Endothelial cell of umbilical vein (primary cell): ENCODE data around the gene TRMT2A. TPM values are rescaled to one million over a fixed set of nuclear protein-coding genes. Genes with fewer than 3 reads are reported as not detected.

Experiments used
- BruUV-seq: library from RNA; stranded (reverse); fragments of 400-500 nt; replicated peaks from 2 replicates; lab custom pipeline; 2021; lab: Mats Ljungman, UMichigan
- CTCF ChIA-PET: fragments of 300-600, 350-600 bp; sonication (Branson Sonifier 250); formaldehyde crosslinking; loops from one replicate; lab custom pipeline; 2021; ENCODE audit warnings: antibody characterized with exemption, inconsistent platforms; lab: Charles Lee
- POLR2A ChIA-PET: fragments of 300-600, 350-600 bp; sonication (Branson Sonifier 250); formaldehyde crosslinking; loops from one replicate; lab custom pipeline; 2021; ENCODE audit warnings: antibody characterized with exemption, inconsistent platforms; lab: Charles Lee
- DNase-seq: peaks from one replicate; pipeline ENCODE4 v3.0.0-alpha.2; 2011; ENCODE audit warnings: low read depth, low spot score
- FAIRE-seq: peaks from 2 replicates; lab custom pipeline; 2011; peaks lifted over from hg19 to GRCh38; lab: Jason Lieb, UNC
- H2AFZ ChIP-seq: 2 replicates; pipeline ENCODE4 v1.6.0; 2012; ENCODE audit warnings: low read depth, low read length, control low read depth, inconsistent platforms
- H3K27ac ChIP-seq: 2 replicates; pipeline ENCODE4 v1.5.1; 2011; ENCODE audit warnings: low read depth, mild to moderate bottlenecking, control low read depth, low read length, moderate library complexity; ENCODE audit not compliant: insufficient read depth
- H3K27me3 ChIP-seq, 2 experiments: 2 replicates each; pipeline versions ENCODE4 v1.6.0 to v1.6.1; 2011; ENCODE audit warnings: low read length in 2 of 2, mixed read lengths in 1 of 2; ENCODE audit not compliant: control insufficient read depth in 2 of 2, insufficient read depth in 2 of 2
- H3K36me3 ChIP-seq, 2 experiments: 2 replicates in 1 of 2; 3 replicates in 1 of 2; pipeline ENCODE4 v1.5.1; 2011; ENCODE audit warnings: low read length in 2 of 2, mild to moderate bottlenecking in 1 of 2, moderate library complexity in 1 of 2; ENCODE audit not compliant: control insufficient read depth in 2 of 2, insufficient read depth in 2 of 2; ENCODE audit errors: extremely low read depth in 1 of 2
- H3K4me1 ChIP-seq: 3 replicates; pipeline ENCODE4 v1.5.1; 2011; ENCODE audit warnings: mild to moderate bottlenecking, low read length; ENCODE audit not compliant: control insufficient read depth, insufficient read depth; ENCODE audit errors: extremely low read depth
- H3K4me2 ChIP-seq: 2 replicates; pipeline ENCODE4 v1.6.1; 2011; ENCODE audit warnings: low read length, control low read depth, mixed read lengths; ENCODE audit not compliant: insufficient read depth
- H3K4me3 ChIP-seq, 3 experiments: fragments of 200-600 bp in 1 of 3; sonication (generic), shearing (Covaris generic) in 1 of 3; replicated peaks in 1 of 3; 2 replicates each; pipeline ENCODE4 v1.5.1; 2011 to 2016; ENCODE audit warnings: control low read depth in 3 of 3, low read length in 3 of 3, mild to moderate bottlenecking in 2 of 3, inconsistent platforms in 1 of 3, low read depth in 1 of 3, moderate library complexity in 1 of 3; ENCODE audit not compliant: insufficient read depth in 1 of 3
- H3K79me2 ChIP-seq: 2 replicates; pipeline ENCODE4 v1.6.0; 2012; ENCODE audit warnings: low read length, inconsistent platforms; ENCODE audit not compliant: control insufficient read depth, insufficient read depth
- H3K9ac ChIP-seq: replicated peaks from 2 replicates; pipeline ENCODE3; 2011; ENCODE audit warnings: low read length, control low read depth; ENCODE audit not compliant: insufficient read depth; ENCODE audit errors: extremely low read depth
- H3K9me1 ChIP-seq: replicated peaks from 3 replicates; pipeline ENCODE4 v1.6.0; 2011; ENCODE audit warnings: mild to moderate bottlenecking, low read length; ENCODE audit not compliant: control insufficient read depth, insufficient read depth; ENCODE audit errors: extremely low read depth
- H3K9me3 ChIP-seq: replicated peaks from 2 replicates; pipeline ENCODE4 v1.5.1; 2012; ENCODE audit warnings: low read length, inconsistent platforms; ENCODE audit not compliant: control insufficient read depth, insufficient read depth
- H4K20me1 ChIP-seq: replicated peaks from 2 replicates; pipeline ENCODE3; 2011; ENCODE audit warnings: mild to moderate bottlenecking, low read length; ENCODE audit not compliant: control insufficient read depth, insufficient read depth; ENCODE audit errors: extremely low read depth
- CTCF ChIP-seq, 2 donors: IDR thresholded peaks; 1 replicate in 1 of 2; 2 replicates in 1 of 2; pipeline ENCODE4 v1.5.1; 2011; ENCODE audit warnings: low read length in 2 of 2, mild to moderate bottlenecking in 2 of 2, moderate library complexity in 2 of 2, control low read depth in 1 of 2, inconsistent platforms in 1 of 2, low read depth in 1 of 2; ENCODE audit not compliant: insufficient read depth in 1 of 2; ENCODE audit errors: extremely low read depth in 1 of 2
- EZH2 ChIP-seq: IDR thresholded peaks from 2 replicates; pipeline ENCODE4 v1.6.1; 2012; ENCODE audit warnings: borderline replicate concordance, low read depth, mild to moderate bottlenecking, moderate library complexity, low read length, inconsistent platforms; ENCODE audit not compliant: severe bottlenecking
- FOS ChIP-seq: IDR thresholded peaks from 2 replicates; pipeline ENCODE4 v1.6.1; 2011; ENCODE audit warnings: mild to moderate bottlenecking, low read length, moderate library complexity, borderline replicate concordance; ENCODE audit not compliant: insufficient read depth
- GATA2 ChIP-seq: IDR thresholded peaks from 2 replicates; pipeline ENCODE4 v1.7.0; 2011; ENCODE audit warnings: low read depth, mild to moderate bottlenecking, moderate library complexity, mixed read lengths, low read length; ENCODE audit not compliant: insufficient read length, insufficient read depth
- POLR2A ChIP-seq: IDR thresholded peaks from 2 replicates; pipeline ENCODE4 v1.6.1; 2012; ENCODE audit warnings: low read depth, mild to moderate bottlenecking, control low read depth, low read length
- POLR2AphosphoS5 ChIP-seq: IDR thresholded peaks from 2 replicates; pipeline ENCODE4 v1.6.1; 2012; ENCODE audit warnings: low read depth, mild to moderate bottlenecking, control low read depth, low read length, moderate library complexity; ENCODE audit not compliant: insufficient read depth
- dilution Hi-C: fragments of 300-500 bp; cut with MboI; formaldehyde crosslinking; loops from one replicate; pipeline ENCODE4 v1.15.0; 2019; ENCODE audit warnings: low sequenced_read_pairs; ENCODE audit not compliant: extremely low pct_ligation_motif_present
- intact Hi-C: fragments of 100-400 bp; cut with micrococcal nuclease; formaldehyde crosslinking; loops from one replicate; pipeline ENCODE4 v1.10.0; 2022
- polyA plus RNA-seq, 4 experiments: library from polyadenylated mRNA; depleted of rRNA in 3 of 4; stranded (reverse) in 3 of 4; unstranded in 1 of 4; fragments of >200 nt; gene quantifications; 2 replicates each; pipeline versions ENCODE4 v1.2.1 to v1.2.3, GENCODE V29; 2011 to 2012; ENCODE audit warnings: missing spikeins in 1 of 4
- total RNA-seq: library from RNA; stranded (reverse); gene quantifications from 2 replicates; pipeline ENCODE4 v1.2.3, GENCODE V29; 2021

TRMT2A gene
- total and polyA plus RNA-seq, 2 donors (not counting 3 experiments of a cell fraction or from before 2014, with no cell fraction given): 51.2 to 61.9 TPM

- H2AFZ ChIP-seq: no peak overlapping the region
- H3K4me2 ChIP-seq: no peak overlapping the region
- H3K4me1 ChIP-seq: peaks cover 8% of the 10 kb centered on the region
- BruUV-seq: no TSS peak
- intact Hi-C loops: no loop called here
- H3K36me3 ChIP-seq: peaks cover 13 to 53% of the 10 kb centered on the region in 2 experiments
- dilution Hi-C loops: no loop called here
- H3K9ac ChIP-seq: no peak overlapping the region
- H3K27ac ChIP-seq: no peak overlapping the region
- no peaks in the 10 kb centered on the region for H3K27me3 ChIP-seq
- H3K9me1 ChIP-seq: no peaks in the 10 kb centered on the region
- H4K20me1 ChIP-seq: no peaks in the 10 kb centered on the region
- peaks cover 23% of the 10 kb centered on the region for H3K79me2 ChIP-seq
- ChIA-PET CTCF (interaction anchor here (1.5 kb wide), 1 partner anchor 90 kb away, joined by 3 read pairs; no protein-coding TSS in a partner anchor), POLR2A (no interaction called here)
- DNase-seq: no peak
- FAIRE-seq: no peak
- TF ChIP-seq POLR2A (no peak), POLR2AphosphoS5 (peak; percentile 16)
- no peak overlapping the region for H3K4me3 ChIP-seq
- H3K9me3 ChIP-seq: no peaks in the 10 kb centered on the region
These were observed 5.1 kb downstream of the TRMT2A start for GRCh38 chr22:20111689-20112622.

GRCh38 chr22:20111045-20111688, 5.9 kb downstream of the TRMT2A start:
- TF ChIP-seq EZH2 (no peak), GATA2 (no peak), FOS (no peak), CTCF (IDR thresholded peaks at IDR 0.05; ENCODE audit: extremely low read depth in 1 of 2, insufficient read depth in 1 of 2, low read depth in 1 of 2, low read length in 2 of 2) (peak; percentile 56 to 61)
- DNase-seq: peak; percentile 23
- H3K9me3 ChIP-seq: no peaks in the 10 kb centered on the region
- peak; percentile 37 for FAIRE-seq
- H3K27me3 ChIP-seq: no peaks in the 10 kb centered on the region
- H3K9me1 ChIP-seq: no peaks in the 10 kb centered on the region
- BruUV-seq: no TSS peak
- no peak overlapping the region for H2AFZ ChIP-seq
- dilution Hi-C loops: no loop called here
- H3K4me2 ChIP-seq: no peak overlapping the region
- CTCF ChIA-PET: interaction anchor here (1.5 kb wide), 1 partner anchor 89 kb away, joined by 3 read pairs; no protein-coding TSS in a partner anchor
- H3K4me1 ChIP-seq: peaks cover 5% of the 10 kb centered on the region
- intact Hi-C loops: no loop called here
- H3K4me3 ChIP-seq: no peak overlapping the region
- H3K36me3 ChIP-seq: peaks cover 13 to 61% of the 10 kb centered on the region in 2 experiments
- POLR2A ChIA-PET: interaction anchor here (0.6 kb wide), 1 partner anchor 9 kb away, joined by 3 read pairs; no protein-coding TSS in a partner anchor
- H3K9ac ChIP-seq: no peak overlapping the region
- H4K20me1 ChIP-seq: no peaks in the 10 kb centered on the region
- peaks cover 16% of the 10 kb centered on the region for H3K79me2 ChIP-seq
- H3K27ac ChIP-seq: no peak overlapping the region
